ENCODE results near the gene USP2.
A peak's percentile ranks its signal among the peaks of the same experiment; 100 is the strongest.

DNA sequence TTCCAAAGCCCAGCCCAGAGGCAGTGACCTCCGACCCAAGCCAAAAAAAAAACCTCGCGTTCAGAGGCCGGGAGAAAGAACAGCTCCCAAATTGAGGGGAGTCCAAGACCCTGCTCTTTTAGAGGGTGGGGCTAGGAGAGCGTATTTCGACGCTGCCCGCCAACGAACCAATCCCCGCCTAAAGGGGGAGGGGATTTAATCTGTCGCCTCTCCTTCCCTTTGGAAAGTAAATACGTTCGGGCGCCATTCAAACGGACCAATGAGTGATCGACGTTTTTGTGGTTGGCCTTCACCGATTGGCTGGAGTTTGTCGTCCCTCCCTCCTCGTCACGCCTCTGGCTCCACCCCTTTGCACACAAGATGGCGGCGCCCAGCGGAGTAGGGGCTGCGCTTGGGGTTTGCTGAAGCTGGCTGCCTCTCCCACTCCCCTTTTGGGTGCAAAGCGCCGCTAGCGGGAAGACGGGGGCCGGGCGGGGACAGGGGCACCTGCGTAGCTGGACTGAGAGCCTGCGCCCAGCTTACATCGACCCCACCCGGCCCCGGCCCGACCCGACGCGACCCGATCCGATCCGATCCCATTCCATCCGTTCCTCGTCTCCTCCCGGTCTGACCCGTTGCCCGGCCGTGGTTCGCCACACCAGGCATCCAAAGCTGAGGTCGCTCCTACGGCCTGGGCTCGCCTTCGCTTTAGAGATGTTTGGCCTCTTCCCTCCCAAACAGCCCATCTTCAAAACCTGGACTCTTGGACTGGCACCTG, 47.1 kb downstream of the USP2 start, which contains the start of gene RNF26:
- TF ChIP-seq, protein P1, sequence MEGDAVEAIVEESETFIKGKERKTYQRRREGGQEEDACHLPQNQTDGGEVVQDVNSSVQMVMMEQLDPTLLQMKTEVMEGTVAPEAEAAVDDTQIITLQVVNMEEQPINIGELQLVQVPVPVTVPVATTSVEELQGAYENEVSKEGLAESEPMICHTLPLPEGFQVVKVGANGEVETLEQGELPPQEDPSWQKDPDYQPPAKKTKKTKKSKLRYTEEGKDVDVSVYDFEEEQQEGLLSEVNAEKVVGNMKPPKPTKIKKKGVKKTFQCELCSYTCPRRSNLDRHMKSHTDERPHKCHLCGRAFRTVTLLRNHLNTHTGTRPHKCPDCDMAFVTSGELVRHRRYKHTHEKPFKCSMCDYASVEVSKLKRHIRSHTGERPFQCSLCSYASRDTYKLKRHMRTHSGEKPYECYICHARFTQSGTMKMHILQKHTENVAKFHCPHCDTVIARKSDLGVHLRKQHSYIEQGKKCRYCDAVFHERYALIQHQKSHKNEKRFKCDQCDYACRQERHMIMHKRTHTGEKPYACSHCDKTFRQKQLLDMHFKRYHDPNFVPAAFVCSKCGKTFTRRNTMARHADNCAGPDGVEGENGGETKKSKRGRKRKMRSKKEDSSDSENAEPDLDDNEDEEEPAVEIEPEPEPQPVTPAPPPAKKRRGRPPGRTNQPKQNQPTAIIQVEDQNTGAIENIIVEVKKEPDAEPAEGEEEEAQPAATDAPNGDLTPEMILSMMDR (IDR thresholded peaks at IDR 0.05), result peak in 1 of 4 experiments; percentile 7
- peak; percentile 42 to 59 for TF ChIP-seq POLR2A (IDR thresholded peaks at IDR 0.05)
